ENCODE measurements around the gene ICAM1.

Gene ICAM1

GRCh38 chr19:10295305-10295846, 24.5 kb downstream of the ICAM1 start:
- peak in 2 of 4 experiments; percentile 43 to 58 for DNase-seq

- DNase-seq = no peak
Measured at GRCh38 chr19:10295847-10296591, 25.1 kb downstream of the ICAM1 start.

DNA sequence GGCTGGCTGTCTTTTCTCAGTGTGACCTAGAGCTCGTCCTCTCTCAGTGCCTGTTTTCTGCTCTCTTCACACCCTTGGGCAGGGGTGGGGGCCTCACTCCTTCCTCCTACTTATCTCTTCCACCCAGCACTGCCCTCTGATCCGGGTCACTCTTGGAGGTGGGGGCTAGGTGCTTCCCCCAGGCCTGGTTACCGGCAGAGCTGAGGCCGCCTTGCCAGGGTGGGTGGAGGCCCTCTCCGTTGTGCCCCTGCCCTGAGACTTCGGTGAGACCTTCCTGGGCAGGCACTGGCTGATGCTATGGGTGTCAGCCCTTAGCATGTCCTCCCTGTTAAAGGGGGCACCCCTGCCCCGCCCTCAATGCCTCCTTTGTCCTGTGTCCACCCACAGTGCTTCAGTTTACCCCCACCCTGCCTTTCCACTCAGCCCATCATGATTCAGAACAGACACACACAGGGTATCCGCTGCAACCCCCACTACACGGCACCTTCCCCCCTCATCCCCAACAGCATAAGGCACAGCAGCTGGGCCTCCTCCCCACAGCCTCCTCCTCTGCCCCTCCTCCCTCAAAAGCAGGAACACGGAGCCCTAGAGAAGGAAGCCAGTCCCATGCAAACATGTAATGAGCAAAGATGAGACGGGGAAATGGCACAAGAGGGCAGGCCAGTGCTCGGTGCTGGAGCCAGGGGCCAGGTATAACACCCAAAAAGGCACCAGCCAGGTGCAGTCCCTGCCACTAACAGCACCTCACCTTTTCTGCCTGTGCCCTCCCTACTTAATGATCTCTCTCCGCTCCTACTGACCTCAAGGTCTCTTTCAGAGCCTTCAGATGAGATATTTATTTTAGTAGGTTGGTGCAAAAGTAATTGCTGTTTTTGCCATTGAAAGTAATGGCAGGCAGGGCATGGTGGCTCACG, 28.9 kb downstream of the ICAM1 start:
- no peak for DNase-seq

DNA sequence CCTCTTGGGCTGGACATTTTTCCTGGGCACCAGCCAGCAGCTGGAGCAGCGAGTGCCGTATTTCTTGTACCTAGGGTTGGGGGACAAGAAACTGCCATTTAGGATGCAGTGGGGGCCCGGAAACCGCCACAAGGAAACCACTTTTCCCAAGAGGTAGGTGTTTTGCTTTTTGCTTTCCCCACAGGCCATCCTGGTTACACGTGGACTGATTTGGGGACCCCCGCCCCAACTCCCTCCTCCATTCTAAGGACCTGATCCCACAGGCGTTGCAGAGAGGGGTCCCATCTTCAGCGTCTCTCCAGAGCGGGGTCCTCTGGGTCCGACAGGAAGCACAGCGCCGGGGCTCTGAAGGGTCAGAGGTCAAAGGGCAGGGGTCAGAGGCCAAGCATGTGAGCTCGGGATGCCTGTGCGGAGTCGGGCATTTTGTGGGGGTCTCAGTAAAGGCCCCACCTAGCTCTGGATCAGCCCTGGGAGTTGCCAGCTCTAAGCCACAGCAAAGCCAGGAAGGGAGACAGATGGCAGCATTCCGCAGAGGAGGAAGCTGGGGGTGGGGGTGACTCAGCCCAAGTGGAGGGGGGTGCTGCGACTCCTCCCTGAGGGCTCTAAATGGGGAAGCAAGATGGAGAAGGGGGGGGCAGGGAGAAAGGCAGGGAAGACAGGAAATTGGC, 34.4 kb downstream of the ICAM1 start:
- no peak for DNase-seq

- no peak for DNase-seq
Measured at GRCh38 chr19:10306327-10306726, 35.4 kb downstream of the ICAM1 start.

GRCh38 chr19:10309423-10309822, 38.5 kb downstream of the ICAM1 start, which contains the start of gene ZGLP1:
Gene ZGLP1 (minus strand): TSS chr19:10309815.
- DNase-seq = no peak

- peak; percentile 75 to 88 (median 84) for DNase-seq
Measured at GRCh38 chr19:10315335-10316214, 44.7 kb downstream of the ICAM1 start, which contains the start of gene FDX2. Gene FDX2 (minus strand): TSS chr19:10316015. CDS start chr19:10315996, 19 bp downstream.

DNA sequence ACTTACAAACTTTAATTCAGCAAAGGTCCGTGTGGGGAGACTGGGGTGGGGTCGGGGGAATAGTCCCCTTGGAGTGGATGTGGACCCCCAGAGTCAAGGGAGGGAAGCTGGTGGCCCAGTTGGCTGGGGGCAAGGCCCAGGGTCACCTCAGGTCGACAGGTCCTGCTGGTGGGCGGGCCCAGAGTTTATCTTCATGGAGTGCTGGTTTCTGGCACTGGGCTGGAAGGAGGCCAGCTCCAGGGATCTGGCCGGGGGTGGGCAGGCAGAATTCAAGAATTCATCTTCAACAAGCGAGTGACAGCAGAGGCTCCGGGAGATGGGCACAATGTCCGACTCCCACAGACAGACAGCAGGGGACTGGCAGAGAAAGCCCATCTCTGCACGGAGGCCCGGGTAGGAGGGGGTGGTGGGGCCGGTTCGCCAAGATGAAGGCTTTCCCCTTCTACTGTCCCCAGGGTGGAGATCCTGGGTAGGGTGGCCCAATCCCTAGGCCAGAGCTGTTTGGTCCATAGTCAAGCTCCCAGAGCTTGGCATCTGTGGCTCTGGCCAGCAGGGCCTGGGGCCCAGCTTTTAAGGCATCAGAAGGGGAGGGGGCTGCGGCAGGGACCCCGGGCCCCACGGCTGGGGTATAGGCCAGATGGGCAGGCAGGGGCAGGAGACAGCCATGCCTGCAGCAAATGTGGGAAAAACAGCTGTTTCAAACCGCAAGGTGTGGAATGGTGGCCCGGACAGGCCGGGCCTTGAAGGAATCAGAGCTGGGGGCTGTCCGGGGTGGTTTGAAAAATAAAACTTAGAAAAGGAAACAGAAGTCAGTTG, 45.5 kb downstream of the ICAM1 start:
- DNase-seq = no peak

- DNase-seq = no peak
Measured at GRCh38 chr19:10317045-10317856, 46.3 kb downstream of the ICAM1 start.

- no peak for DNase-seq
Measured at GRCh38 chr19:10317857-10318462, 47.0 kb downstream of the ICAM1 start.

GRCh38 chr19:10318807-10319682, 48.1 kb downstream of the ICAM1 start:
- DNase-seq = no peak

GRCh38 chr19:10320602-10321416, 49.9 kb downstream of the ICAM1 start:
- no peak for DNase-seq

- DNase-seq = no peak
Measured at GRCh38 chr19:10321417-10321797, 50.5 kb downstream of the ICAM1 start.

- no peak for DNase-seq
Measured at GRCh38 chr19:10321874-10322835, 51.2 kb downstream of the ICAM1 start.

DNA sequence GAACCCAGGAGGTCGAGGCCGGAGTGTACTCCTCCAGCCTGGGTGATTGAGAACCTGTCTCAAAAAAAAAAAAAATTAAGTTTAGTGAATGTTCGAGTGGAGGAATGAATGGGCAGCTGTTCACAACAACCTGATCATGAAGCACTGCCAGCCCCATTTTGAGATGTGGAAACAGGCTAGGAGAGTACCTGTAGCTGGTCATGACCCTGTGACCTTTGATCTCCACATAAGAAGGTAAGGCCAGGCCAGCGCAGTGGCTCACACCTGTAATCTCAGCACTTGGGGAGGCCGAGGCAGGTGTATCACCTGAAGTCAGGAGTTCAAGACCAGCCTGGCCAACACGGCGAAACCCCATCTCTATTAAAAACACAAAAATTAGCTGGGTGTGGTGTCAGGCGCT, 54.8 kb downstream of the ICAM1 start:
- DNase-seq = no peak

- no peak for DNase-seq
Measured at GRCh38 chr19:10327793-10328192, 56.9 kb downstream of the ICAM1 start.

Measured in activated naive CD4-positive, alpha-beta T cell (primary cell).